ENCODE data around the gene TMPRSS4. TPM values are rescaled to one million over a fixed set of nuclear protein-coding genes. Genes with fewer than 3 reads are reported as not detected.
"Not testable (repeated sequence)": the region's sequence is repeated elsewhere in the genome, so short reads cannot be mapped to it uniquely, and the experiment has no call there.

The TMPRSS4 gene
- total and polyA plus RNA-seq, 2 experiments from 2014 or later = not detected

GRCh38 chr11:118061586-118062125, 15.2 kb upstream of the TMPRSS4 start:
- Histone ChIP-seq H3K4me2 (ENCODE audit: unreplicated experiment) (no peak overlapping the region), H3K9me3 (ENCODE audit: low read depth) (no peaks in the 10 kb centered on the region), H3K36me3 (ENCODE audit: low read depth) (no peaks in the 10 kb centered on the region), H3K79me2 (ENCODE audit: insufficient read depth) (no peaks in the 10 kb centered on the region), H2AFZ (no peak overlapping the region), H3K4me1 (ENCODE audit: insufficient read depth) (no peaks in the 10 kb centered on the region), H3K9ac (no peak overlapping the region), H3K4me3 (no peak overlapping the region), H3K9me2 (ENCODE audit: insufficient read depth) (no peaks in the 10 kb centered on the region), H4K20me1 (ENCODE audit: insufficient read depth) (no peaks in the 10 kb centered on the region), H3K27ac (no peak overlapping the region), H3K27me3 (replicated peaks; ENCODE audit: insufficient read depth) (peaks cover 12% of the 10 kb centered on the region; the same call in 1 of the 2 replicates), H3F3A (ENCODE audit: insufficient read depth) (no peaks in the 10 kb centered on the region)
- TF ChIP-seq EZH2phosphoT487 (IDR thresholded peaks at IDR 0.05; ENCODE audit: insufficient read depth, low read depth) (no peak), EZH2 (IDR thresholded peaks at IDR 0.05; ENCODE audit: insufficient read depth, poor library complexity, severe bottlenecking) (no peak)
- no peak for DNase-seq
- WGBS, 2 experiments (ENCODE audit: low coverage in 1 of 2, low lambda C conversion rate in 2 of 2, missing lambda C conversion rate in 2 of 2) = 50 to 59% methylated on average over 6 of the region's 6 CpGs
- in situ Hi-C loops (cut with MboI) = no loop called here

DNA sequence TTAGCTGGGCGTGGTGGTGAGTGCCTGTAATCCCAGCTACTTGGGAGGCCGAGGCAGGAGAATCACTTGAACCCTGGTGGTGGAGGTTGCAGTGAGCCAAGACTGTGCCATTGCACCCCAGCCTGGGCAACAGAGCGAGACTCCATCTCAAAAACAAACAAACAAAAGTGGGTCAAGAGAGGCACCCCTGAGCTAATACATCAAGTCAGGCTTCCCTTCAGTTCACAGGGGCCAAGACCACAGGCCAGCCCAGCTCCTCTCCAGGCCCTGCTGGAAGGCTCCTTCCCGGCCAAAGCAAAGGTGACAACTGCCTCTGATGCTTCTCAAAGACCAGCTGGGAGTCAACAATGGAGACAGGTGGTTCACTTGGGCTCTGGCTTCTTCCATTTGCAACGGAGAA, 14.7 kb upstream of the TMPRSS4 start:
- H3K4me2 ChIP-seq (ENCODE audit: unreplicated experiment); H4K20me1 ChIP-seq (ENCODE audit: insufficient read depth); DNase-seq; H3K9me3 ChIP-seq (ENCODE audit: low read depth); H3K27ac ChIP-seq; H3K9me2 ChIP-seq (ENCODE audit: insufficient read depth); H3K36me3 ChIP-seq (ENCODE audit: low read depth); in situ Hi-C loops (cut with MboI); H3K4me1 ChIP-seq (ENCODE audit: insufficient read depth); H3K4me3 ChIP-seq; H3F3A ChIP-seq (ENCODE audit: insufficient read depth); H3K79me2 ChIP-seq (ENCODE audit: insufficient read depth); H3K9ac ChIP-seq; H2AFZ ChIP-seq: not testable (repeated sequence)
- peaks cover 12% of the 10 kb centered on the region; the same call in 1 of the 2 replicates for H3K27me3 ChIP-seq (replicated peaks; ENCODE audit: insufficient read depth)
- WGBS, 2 experiments (ENCODE audit: low coverage in 1 of 2, low lambda C conversion rate in 2 of 2, missing lambda C conversion rate in 2 of 2) = 33 to 37% methylated on average over 5 of the region's 5 CpGs

DNA sequence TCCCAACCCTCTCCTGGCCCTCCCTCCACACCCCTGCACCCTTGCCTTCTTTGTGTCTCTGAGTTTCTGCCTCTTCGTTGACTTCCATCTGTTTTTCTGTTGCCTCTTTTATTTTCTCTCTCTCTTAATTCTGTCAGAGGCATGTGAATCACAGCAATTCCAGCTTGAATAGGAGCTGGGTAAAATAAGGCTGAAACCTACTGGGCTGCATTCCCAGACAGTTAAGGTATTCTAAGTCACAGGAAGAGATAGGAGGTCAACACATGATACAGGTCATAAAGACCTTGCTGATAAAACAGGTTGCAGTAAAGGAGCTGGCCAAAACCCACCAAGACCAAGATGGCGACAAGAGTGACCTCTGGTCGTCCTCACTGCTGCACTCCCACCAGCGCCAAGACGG, 14.2 kb upstream of the TMPRSS4 start:
- H3K4me2 ChIP-seq (ENCODE audit: unreplicated experiment); DNase-seq; H3F3A ChIP-seq (ENCODE audit: insufficient read depth); H2AFZ ChIP-seq; H3K27ac ChIP-seq; H3K9me2 ChIP-seq (ENCODE audit: insufficient read depth); H3K9me3 ChIP-seq (ENCODE audit: low read depth); H3K4me1 ChIP-seq (ENCODE audit: insufficient read depth); H3K4me3 ChIP-seq; H4K20me1 ChIP-seq (ENCODE audit: insufficient read depth); H3K9ac ChIP-seq; H3K36me3 ChIP-seq (ENCODE audit: low read depth); H3K79me2 ChIP-seq (ENCODE audit: insufficient read depth); in situ Hi-C loops (cut with MboI): not testable (repeated sequence)
- peaks cover 12% of the 10 kb centered on the region; the same call in 1 of the 2 replicates for H3K27me3 ChIP-seq (replicated peaks; ENCODE audit: insufficient read depth)
- 51 to 52% methylated on average over 5 of the region's 5 CpGs for WGBS, 2 experiments (ENCODE audit: low coverage in 1 of 2, low lambda C conversion rate in 2 of 2, missing lambda C conversion rate in 2 of 2)

DNA sequence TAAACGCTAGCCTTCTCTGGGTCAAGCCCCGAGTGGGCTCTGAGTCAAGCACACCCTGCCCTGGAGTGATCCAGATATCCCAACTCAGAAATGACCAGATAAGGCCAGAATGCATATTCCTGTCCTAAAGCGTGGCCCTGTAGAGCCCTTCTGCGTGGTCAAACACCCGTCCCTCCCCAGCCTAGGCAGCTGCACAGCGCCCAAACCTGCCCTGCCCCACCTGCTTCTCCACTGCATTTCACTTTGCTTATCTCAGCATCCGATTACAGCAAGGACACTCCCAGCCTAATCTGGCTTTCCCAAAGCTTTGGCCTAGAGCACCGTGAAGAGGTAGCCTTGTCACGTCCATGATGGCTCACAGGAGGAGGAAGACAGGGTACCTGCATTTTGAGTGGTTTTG, 11.9 kb upstream of the TMPRSS4 start:
- Histone ChIP-seq H3K9me2 (ENCODE audit: insufficient read depth) (no peaks in the 10 kb centered on the region), H3K27ac (no peak overlapping the region), H4K20me1 (ENCODE audit: insufficient read depth) (no peaks in the 10 kb centered on the region), H3K9ac (no peak overlapping the region), H3K27me3 (replicated peaks; ENCODE audit: insufficient read depth) (peaks cover 7% of the 10 kb centered on the region; the same call in 1 of the 2 replicates), H3K4me2 (ENCODE audit: unreplicated experiment) (no peak overlapping the region), H2AFZ (no peak overlapping the region), H3K4me3 (no peak overlapping the region), H3K79me2 (ENCODE audit: insufficient read depth) (no peaks in the 10 kb centered on the region), H3K36me3 (ENCODE audit: low read depth) (no peaks in the 10 kb centered on the region), H3K9me3 (ENCODE audit: low read depth) (no peaks in the 10 kb centered on the region), H3F3A (ENCODE audit: insufficient read depth) (no peaks in the 10 kb centered on the region), H3K4me1 (ENCODE audit: insufficient read depth) (no peaks in the 10 kb centered on the region)
- DNase-seq = no peak
- TF ChIP-seq EZH2 (IDR thresholded peaks at IDR 0.05; ENCODE audit: insufficient read depth, poor library complexity, severe bottlenecking) (no peak), EZH2phosphoT487 (IDR thresholded peaks at IDR 0.05; ENCODE audit: insufficient read depth, low read depth) (no peak)
- in situ Hi-C loops (cut with MboI) = no loop called here
- 53 to 54% methylated on average over 9 of the region's 9 CpGs for whole genome bisulfite sequencing, 2 experiments (ENCODE audit: low coverage in 1 of 2, low lambda C conversion rate in 2 of 2, missing lambda C conversion rate in 2 of 2)

DNA sequence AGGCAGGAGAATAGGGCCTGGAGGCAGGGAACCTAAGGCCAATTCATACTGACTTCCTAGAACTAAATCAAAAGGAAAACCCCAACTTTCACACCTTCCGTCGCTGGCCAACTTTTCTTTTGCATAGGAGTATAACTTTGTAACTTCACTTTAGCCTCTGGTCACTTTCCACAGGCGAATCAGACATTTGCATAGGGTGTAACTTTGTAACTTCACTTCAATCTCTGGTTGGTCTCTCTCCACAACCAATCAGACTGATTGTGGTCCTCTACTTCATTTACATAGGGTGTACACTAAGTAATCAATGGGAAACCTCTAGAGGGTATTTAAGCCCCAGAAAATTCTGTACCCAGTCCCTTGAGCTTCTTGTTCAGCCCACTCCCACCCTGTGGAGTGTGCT, 11.5 kb upstream of the TMPRSS4 start:
- in situ Hi-C loops (cut with MboI) = no loop called here
- H3K9ac ChIP-seq = no peak overlapping the region
- H3K4me3 ChIP-seq = no peak overlapping the region
- WGBS, 2 experiments (ENCODE audit: low coverage in 1 of 2, low lambda C conversion rate in 2 of 2, missing lambda C conversion rate in 2 of 2) = 41 to 53% methylated on average over 3 of the region's 3 CpGs
- H3K9me3 ChIP-seq (ENCODE audit: low read depth) = no peaks in the 10 kb centered on the region
- no peak for TF ChIP-seq EZH2 (IDR thresholded peaks at IDR 0.05; ENCODE audit: insufficient read depth, poor library complexity, severe bottlenecking)
- TF ChIP-seq EZH2phosphoT487 (IDR thresholded peaks at IDR 0.05; ENCODE audit: insufficient read depth, low read depth) = no peak
- no peak overlapping the region for H3K4me2 ChIP-seq (ENCODE audit: unreplicated experiment)
- H3K4me1 ChIP-seq (ENCODE audit: insufficient read depth) = no peaks in the 10 kb centered on the region
- H3F3A ChIP-seq (ENCODE audit: insufficient read depth) = no peaks in the 10 kb centered on the region
- H2AFZ ChIP-seq = no peak overlapping the region
- no peak overlapping the region for H3K27ac ChIP-seq
- DNase-seq = no peak
- H4K20me1 ChIP-seq (ENCODE audit: insufficient read depth) = no peaks in the 10 kb centered on the region
- no peaks in the 10 kb centered on the region for H3K36me3 ChIP-seq (ENCODE audit: low read depth)
- H3K9me2 ChIP-seq (ENCODE audit: insufficient read depth) = no peaks in the 10 kb centered on the region
- peaks cover 7% of the 10 kb centered on the region; the same call in 1 of the 2 replicates for H3K27me3 ChIP-seq (replicated peaks; ENCODE audit: insufficient read depth)
- no peaks in the 10 kb centered on the region for H3K79me2 ChIP-seq (ENCODE audit: insufficient read depth)
